Loucy (cell line): ENCODE results near the gene PLA2G4E.

Experiments
- CTCF ChIP-seq: fragments of 200-600 bp; sonication (generic); conservative IDR thresholded peaks from 2 replicates; pipeline ENCODE4 v1.5.1; 2014; ENCODE audit warnings: mild to moderate bottlenecking, antibody characterized with exemption, low read length
- EZH2phosphoT487 ChIP-seq: fragments of 200-600 bp; IDR thresholded peaks from 2 replicates; pipeline ENCODE4 v1.6.1; 2018; ENCODE audit warnings: antibody characterized with exemption, mild to moderate bottlenecking, moderate library complexity, borderline replicate concordance

GRCh38 chr15:41945221-41945620, 75.6 kb downstream of the PLA2G4E start:
- no peak for TF ChIP-seq EZH2phosphoT487
- TF ChIP-seq CTCF, result no peak
